ENCODE measurements around the gene GTPBP8.
A peak's percentile ranks its signal among the peaks of the same experiment; 100 is the strongest.
"Not testable (repeated sequence)": the region's sequence is repeated elsewhere in the genome, so short reads cannot be mapped to it uniquely, and the experiment has no call there.

Gene GTPBP8

DNA sequence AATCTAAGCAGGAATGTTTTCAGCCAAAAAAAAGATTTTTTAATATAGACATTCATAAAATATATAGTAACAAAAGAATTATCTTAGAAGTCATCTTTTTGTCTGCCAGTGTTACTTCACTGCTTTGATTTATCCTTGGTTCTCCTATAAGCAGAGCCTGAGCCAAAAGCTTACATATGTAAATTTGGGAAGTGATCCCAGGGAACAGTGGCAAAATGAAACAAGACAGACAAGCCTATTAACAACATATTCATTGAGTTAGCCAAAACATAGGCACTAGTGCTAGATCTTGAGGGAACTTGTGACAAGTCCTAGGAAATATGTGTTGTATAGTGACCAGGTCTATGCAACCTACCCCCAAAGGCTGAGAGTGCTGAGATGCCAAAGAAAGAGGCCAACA is 11.3 kb downstream of the GTPBP8 start:
- no peak for DNase-seq

DNA sequence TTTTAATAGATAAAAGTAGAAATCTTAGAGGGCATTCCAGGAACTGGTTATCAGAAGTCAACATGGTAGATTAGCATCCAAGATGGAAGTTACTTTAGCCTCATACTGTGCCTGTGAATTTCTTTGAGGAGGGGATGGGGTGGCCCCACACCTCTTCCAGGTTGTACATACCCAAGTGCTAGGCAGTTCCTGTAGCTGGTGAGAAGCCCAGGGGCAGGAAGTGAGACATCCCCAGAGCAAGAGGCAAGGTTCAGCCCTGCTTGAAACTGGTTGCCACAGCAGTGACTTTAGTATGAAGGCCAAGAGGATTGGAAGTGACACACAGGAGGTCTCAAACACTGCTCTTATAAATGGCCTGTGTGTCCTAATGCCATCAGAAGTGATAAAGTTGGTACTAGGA is 11.9 kb downstream of the GTPBP8 start:
- DNase-seq, result no peak

DNA sequence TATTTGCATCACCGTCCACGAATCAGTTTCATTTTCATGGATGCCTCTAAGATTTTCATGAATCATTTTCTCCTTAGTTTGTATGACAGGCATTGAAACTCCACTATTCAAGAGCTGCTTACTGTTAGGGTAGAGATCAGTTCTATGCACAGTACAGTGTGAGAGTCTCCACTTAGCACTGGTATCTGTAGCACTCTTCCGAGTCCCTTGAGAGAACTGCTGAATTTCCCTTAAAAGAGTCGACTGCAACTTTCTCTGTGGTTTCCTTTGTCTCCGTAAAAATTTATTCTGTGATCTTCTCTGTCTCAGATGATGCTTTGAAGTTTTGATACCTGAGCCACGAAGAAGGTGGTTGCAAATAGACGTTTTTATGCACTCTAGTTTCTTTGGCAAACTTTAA is 14.8 kb downstream of the GTPBP8 start:
- no peak for DNase-seq

DNA sequence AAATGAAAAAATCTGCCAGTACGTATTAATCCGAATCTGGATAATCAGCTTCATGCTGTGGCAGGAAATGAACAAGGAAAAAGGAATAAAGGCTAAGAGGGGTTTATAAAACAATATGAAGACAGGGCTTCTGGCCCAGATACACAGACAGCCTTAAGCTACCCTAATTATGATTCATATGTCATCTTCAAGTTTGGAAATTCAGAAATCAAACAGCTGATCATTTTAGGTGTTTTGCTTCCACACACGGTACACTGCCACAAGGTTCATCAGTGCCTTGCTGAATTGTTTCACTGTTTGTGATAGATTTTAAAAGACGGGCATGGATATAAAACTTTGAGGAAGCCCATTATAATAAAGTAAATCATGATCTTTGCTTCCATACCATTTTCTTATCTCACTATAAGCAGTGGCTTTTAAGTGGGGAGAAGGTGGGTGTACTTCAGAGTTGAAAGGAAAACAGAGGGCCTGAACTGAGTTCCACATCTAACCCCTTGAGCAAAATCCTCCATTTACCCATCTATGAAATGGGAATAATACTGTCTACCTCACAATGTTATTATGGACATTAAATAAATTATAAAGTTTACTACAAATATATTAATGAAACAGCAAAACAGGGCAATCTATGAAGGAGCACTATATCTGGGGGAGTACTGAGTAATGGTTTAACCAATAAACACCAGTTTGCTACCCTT is 15.7 kb downstream of the GTPBP8 start:
- DNase-seq, result no peak

DNA sequence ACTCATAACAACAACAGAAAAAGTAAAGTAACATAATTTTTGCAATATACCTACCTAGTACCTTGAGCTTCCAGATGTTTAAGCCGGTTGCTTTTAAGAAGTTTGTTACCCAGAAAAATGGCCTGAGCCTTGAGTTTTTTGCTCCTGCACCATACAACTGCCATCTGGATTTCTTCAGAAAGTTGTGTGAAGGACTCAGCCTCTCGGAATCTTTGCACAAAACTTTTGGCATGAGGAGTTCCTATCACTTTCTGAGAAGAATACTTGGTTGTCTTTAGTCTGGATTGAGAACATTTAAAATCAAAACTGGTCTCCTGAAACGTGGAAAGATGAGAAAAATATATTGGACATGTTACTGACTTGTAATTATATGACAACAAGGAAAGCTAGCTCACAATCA is 17.3 kb downstream of the GTPBP8 start:
- no peak for DNase-seq

DNA sequence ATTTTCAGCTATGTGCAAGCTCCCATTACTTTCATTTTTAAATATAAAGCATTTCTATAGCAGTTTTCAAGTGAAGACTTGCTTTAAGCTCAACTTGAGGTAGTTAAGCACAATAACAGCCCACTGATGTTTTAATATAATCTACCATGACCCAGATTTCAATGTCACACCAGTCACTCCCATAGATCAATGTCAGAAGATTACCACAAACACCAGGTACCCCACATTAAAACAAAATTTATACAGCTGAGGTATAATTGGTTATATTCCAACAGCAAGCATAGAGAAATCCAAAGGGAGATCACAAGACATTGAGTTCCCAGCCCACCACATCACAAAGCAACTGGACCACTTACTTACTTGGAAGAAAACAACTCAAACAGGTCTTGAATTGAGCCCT is 22.8 kb downstream of the GTPBP8 start:
- no peak for DNase-seq

DNA sequence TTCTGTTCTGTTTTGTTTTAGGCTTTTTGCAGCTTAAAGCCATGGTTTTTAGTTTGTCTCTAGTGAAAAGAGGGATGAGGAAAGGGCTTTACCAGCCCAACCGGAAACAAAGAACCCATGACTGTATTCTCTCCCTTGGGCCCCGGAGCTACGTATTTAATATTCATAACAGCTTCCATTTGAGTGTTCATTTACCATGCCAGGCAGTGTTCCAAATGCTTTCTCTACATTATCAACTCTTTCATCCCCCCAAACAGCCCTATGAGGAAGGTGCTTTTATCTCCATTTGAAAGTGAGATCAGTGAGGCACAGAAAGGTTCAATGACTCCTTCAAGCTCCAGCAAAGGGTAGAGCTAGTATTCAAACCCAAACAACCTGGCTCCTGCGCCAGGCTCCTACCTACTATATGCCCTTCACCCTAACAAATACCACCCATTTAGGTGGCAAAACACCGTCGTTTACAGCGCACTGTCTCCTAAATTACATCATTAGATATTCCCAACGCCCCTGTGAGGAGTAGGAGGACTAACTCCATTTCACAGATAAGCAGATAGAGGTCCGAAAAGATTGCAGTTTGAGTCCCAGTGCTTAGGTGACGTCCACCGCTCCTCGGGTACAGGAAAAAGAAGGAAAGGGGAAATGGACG is 27.9 kb downstream of the GTPBP8 start:
- DNase-seq, result no peak

DNA sequence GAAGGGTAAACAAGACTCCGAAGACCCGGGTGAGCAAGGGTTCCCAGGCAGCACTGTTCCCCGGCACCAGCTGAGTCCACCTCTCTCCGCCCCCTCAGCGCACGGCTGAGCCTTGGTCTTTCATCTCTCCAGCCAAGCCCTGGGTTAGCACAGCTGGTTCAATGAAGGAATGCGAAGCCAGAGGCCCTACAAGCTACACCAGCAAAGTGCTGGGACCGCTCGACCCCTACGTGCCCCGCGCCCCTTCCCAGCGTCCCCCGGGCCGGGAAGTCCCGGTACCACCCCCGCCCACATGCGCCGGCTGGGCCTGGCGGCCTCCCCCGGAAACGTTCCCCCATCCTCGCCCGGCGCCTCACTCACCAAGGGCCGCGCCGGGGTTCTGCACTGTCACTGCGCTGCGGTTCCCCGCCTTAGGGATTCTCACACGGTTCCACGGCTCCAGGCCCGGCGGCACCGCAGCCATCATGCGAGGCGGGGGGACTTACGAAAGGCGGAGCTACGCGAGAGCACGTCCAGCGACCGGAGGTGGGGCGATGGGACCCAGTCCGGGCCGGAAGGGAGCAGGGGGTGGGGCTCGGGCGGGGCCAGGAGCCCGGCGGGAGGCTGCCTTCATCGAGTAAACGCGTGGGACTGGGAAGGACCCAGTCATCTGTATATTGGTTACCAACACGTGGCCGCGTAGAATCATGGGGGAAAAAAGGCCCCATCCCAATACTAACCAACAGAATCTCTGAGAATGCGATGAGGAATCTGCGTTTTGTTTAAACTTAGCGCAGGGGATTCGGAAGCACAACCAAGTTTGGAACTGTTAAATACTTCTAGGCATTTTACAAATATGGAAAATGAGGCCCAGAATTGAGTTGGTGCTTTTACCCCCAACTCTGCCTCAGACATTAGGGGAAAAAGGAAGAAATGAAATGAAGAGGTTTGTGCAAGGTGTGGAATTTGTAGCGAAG is 28.7 kb downstream of the GTPBP8 start:
- DNase-seq, result peak; percentile 74

DNA sequence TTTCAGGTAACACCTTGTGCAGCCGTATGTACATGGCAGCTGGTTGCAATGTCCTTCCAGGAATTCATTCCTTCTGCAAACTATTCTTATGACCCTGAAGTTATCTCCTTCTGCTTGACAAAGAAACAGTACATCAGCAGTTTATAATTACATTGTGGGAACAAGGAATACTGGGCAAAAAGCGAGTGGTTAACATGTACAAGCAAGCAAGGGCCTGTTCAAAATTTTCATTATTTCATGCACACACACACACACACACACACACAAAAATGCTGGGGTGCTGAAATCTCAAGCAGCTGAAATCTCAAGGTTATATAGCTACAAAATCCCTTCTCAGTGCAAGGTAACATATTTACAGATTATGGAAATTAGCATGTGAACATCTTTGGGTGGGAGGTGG is 30.7 kb downstream of the GTPBP8 start:
- no peak for DNase-seq

DNA sequence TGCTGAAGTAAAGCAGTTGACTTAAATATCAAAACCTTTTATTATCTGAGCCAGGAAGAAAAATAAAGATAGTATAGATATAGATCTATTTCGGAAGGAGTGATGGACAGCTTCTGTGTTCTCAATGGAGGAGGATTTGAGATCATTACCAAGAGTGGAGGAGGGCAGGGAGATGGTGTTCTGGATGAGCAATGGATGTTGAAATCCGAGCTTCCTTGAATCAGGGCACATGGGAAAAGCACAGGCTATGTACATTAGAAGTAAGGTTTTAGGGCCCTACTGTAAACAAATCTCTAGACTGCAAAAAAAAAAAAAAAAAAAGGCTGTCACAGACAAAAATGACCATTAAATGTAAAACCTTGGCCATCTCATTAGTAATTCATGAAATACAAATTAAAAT is 43.2 kb downstream of the GTPBP8 start:
- DNase-seq, result no peak

DNA sequence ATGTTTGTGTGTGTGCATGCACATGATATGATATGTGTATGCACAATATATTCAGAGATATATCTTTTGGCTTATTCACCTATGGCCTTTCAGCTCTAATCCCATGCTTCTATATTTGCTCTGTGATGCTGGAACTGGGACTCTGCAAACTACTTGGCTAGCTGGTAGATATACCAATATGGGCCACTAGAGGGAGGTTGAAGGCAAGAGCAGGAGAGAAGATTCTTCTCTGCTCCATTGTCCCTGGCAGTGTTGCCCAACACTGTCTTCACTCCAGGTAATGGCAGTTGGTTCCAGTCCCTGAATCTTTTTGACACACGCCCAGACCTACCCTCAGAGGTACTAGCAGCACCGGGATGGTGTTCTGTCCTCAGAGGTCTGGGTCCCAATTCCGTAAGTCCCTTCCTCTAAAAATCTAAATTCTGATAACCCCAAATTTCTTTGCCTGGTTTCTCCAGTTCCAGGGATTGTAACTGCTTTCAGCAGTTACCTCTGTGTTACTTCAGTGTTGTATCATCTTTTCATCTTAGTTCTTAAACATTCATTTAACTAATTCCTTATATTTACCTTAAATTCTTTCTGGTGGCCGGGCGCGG is 44.7 kb downstream of the GTPBP8 start:
- no peak for DNase-seq

DNA sequence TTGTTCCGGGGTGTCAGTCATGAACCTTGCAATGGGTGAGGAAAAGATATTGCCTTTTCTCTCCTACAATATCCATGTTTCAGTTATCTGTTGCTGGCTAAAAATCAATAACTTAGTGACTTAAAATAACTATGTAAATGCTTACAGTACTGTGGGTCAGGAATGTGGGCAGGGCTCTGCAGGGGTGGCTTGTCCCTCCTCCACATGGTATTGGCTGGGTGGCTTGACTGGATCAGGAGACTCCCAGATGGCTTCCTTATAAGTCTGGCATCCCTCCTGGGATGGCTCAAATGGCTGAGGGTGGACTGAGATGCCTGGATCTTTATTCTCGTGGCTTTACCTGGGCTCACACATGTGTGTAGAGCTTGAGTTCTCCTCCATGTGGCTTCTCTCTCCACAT is 47.5 kb downstream of the GTPBP8 start:
- DNase-seq, result no peak

DNA sequence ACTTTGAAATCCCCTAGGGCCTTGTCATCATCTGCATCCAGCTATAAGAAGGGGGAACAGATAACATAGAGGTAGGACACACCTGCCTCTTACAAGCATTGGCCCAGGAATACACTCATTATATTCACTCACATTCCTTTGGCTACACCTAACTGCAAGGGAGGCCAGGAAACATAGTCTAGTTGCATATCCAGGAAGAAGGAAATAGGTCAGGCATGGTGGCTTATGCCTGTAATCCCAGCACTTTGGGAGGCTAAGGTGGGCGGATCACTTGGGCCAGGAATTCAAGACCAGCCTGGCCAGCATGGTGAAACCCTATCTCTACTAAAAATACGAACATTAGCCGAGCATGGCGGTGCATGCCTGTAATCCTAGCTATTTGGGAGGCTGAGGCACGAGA is 48.8 kb downstream of the GTPBP8 start:
- DNase-seq, result no peak

DNA sequence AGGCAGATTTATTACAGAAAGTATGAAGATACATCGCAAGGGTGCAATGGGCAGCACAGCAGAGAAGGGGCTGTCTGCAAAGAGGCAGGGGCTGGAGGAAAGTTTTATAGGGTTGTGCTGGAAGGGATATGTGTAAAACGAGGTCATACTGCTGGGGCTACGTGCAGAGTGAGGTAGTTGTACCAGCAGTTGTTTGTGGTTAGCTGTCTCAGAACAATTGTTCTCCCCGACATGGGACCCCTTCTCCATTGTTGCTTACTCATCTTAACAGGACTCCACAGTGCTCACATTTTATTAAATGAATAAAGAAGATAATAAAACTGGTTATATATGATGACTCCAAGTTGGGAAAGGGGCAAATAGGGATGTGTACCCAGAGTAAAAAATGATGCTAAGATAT is 49.4 kb downstream of the GTPBP8 start:
- no peak for DNase-seq

DNA sequence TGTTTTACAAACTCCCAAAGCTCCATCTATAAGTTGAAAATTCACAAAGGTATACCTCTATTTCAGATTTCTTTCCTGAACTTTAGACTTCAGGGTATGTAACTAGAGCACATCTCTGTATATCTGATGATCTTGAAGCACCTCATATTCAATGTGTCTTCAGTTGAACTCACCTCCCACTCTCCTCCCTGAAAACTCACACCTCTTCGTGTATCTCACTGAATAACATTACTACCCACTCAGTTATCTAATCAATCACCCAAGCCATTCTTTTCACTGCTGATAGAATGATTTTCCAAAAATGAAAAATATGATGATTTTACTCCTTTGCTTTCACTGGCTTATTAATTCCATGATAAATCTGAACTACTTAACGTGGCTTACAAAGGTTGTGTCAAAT is 52.9 kb downstream of the GTPBP8 start:
- no peak for DNase-seq

DNA sequence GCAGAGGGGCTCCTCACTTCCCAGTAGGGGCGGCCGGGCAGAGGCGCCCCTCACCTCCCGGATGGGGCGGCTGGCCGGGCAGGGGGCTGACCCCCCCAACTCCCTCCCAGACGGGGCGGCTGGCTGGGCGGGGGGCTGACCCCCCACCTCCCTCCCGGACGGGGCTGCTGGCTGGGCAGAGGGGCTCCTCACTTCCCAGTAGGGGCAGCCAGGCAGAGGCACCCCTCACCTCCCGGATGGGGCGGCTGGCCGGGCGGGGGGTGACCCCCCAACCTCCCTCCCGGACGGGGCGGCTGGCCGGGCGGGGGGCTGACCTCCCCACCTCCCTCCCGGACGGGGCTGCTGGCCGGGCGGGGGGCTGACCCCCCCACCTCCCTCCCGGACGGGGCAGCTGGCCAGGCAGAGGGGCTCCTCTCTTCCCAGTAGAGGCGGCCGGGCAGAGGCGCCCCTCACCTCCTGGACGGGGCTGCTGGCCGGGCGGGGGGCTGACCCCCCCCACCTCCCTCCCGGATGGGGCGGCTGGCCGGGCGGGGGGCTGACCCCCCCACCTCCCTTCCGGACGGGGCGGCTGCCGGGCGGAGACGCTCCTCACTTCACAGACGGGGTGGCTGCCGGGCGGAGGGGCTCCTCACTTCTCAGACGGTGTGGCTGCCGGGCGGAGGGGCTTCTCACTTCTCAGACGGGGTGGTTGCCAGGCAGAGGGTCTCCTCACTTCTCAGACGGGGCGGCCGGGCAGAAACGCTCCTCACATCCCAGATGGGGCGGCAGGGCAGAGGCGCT is 55.6 kb downstream of the GTPBP8 start:
- not testable (repeated sequence) for DNase-seq

DNA sequence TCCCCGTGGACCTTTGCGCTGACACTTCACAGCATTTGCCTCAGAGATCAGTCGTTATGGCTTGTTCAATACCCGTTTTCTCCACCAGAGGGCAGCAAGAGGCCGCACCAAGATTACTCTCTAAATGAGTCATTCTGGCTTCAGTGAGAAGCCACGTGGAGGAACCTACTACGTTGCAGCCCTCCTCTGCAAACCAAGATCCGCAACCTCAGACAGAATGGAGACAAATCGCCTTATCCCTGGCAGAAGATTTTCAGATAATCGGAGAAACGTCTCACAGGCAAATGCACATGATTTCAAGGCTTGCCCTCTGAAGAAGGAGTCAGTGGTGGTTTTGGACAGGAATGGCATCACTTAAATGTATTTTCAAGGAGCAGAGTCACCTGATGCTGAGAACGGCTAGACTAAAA is 60.5 kb downstream of the GTPBP8 start:
- peak; percentile 75 for DNase-seq

All from activated effector memory CD4-positive, alpha-beta T cell treated with Interleukin-2 at 50 U/mL for 16 hours (primary cell).